EL (cell line): ENCODE data around the gene ZFR2.

Experiments used
- DNase-seq: peaks from one replicate; pipeline ENCODE4 v3.0.0-alpha.2; 2016

ZFR2 gene

GRCh38 chr19:3873151-3873550 is 4.3 kb upstream of the ZFR2 start:
- DNase-seq = no peak

GRCh38 chr19:3867971-3868769 is 668 bp downstream of the ZFR2 start:
- no peak for DNase-seq

- DNase-seq = no peak
These were observed 1.8 kb downstream of the ZFR2 start for GRCh38 chr19:3866910-3867638.

DNA sequence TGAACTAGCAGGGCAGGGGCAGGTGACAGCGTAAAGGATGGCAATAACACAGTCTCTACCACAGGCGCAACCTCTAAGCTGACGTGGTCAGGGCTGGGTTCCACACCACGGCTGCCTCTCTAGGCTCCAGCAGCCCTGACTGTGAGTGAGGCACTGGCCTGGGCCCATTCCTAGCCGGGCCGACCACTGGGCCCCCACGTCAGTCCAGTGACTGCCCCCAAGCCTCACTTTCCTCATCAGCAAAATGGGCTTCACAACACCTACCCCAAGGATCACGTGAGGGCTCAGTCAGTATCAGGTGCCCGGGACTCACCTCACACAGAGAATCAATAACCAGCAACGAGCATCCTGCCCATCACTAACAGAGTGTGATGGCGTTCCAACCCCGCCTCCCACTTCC is 5.2 kb downstream of the ZFR2 start:
- no peak for DNase-seq

DNA sequence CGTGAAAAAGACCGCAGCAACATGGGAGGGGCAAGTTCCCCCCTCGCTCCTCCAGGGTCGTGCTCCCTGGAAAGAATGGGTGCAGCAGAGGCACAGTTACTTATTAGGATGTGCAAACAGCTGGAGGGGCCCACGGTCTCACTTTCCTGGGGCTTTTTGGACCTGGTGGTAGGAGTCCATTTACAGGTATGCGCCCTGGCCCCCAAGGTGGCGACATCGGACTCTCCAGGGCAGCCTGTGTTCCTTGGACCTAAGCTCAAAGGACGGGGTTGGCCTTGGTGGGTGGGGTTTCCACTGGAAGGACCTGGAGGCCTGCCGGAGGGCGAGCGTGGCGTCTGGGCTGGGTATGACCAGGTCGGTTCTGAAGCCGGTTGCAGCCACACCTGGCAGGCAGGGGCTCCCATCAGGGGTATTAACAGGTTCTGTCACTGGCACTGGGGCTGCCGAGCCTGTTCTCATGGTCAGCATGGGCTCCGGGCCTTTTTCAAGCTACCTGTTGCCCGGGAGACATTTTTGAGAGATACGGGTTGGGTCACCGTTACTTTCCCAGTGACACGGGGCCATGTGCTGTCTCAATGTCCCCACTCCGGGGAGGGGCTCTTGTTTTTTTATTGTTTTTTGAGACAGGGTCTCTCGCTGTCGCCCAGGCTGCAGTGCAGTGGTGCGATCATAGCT is 5.9 kb downstream of the ZFR2 start:
- DNase-seq = no peak

DNA sequence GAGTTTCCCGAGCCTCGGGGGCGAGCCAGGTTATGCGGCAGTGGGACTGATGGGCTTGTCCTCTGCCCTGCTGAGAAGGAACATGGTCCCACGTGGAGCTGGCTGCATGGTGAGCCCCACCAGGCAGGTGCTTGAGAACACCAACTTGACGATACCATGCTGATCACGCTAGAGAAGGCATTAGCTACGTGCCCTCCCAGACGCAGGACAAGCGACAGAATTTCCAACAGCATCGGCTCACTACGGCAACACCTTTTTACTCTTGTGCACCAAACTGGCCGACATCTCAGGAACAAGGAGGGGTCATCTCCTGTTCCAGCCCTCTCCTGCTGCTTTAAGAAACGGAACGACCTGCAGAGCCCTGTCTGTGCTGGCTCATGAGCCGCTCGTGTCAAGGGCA is 8.3 kb downstream of the ZFR2 start:
- no peak for DNase-seq

DNA sequence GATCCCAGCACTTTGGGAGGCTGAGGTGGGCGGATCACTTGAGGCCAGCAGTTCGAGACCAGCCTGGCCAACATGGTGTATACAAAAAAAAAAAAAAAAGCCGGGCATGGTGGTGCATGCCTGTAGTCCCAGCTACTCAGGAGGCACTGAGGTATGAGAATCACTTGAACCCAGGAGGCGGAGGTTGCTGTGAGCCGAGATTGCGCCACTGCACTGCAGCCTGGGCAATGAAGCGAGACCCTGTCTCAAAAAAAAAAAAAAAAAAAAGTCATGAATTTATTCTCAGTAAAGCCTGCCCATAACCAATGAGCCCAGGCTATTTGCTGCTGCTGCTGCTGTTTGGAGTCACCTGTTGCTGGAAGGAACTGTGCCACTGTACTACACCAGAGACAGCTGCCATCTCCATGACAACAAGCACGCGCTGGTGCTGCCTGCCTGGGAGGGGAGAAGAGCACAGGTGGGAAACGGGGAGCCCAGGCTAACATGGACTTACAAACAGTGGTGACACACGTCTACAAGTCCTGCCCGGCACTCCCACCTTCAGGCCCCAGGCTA is 11.3 kb downstream of the ZFR2 start:
- no peak for DNase-seq

GRCh38 chr19:3855320-3855719 is 13.5 kb downstream of the ZFR2 start:
- DNase-seq = no peak

- DNase-seq = peak; percentile 94
These were observed 16.1 kb downstream of the ZFR2 start for GRCh38 chr19:3852614-3853254.

DNA sequence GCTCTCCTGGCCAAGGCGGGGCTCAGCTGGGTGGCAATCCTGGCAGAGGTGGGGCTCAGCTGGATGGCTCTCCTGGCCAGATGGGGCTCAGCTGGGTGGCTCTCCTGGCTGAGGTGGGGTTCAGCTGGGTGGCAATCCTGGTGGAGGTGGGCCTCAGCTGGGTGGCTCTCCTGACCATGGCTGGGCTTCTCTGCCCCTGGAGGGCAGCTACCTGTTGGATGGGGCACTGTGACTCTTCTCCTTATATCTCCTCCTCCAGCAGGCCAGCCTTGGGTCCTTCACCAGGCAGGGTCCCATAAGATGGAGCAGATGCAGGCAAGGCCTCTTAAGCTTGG is 16.7 kb downstream of the ZFR2 start:
- no peak for DNase-seq

DNA sequence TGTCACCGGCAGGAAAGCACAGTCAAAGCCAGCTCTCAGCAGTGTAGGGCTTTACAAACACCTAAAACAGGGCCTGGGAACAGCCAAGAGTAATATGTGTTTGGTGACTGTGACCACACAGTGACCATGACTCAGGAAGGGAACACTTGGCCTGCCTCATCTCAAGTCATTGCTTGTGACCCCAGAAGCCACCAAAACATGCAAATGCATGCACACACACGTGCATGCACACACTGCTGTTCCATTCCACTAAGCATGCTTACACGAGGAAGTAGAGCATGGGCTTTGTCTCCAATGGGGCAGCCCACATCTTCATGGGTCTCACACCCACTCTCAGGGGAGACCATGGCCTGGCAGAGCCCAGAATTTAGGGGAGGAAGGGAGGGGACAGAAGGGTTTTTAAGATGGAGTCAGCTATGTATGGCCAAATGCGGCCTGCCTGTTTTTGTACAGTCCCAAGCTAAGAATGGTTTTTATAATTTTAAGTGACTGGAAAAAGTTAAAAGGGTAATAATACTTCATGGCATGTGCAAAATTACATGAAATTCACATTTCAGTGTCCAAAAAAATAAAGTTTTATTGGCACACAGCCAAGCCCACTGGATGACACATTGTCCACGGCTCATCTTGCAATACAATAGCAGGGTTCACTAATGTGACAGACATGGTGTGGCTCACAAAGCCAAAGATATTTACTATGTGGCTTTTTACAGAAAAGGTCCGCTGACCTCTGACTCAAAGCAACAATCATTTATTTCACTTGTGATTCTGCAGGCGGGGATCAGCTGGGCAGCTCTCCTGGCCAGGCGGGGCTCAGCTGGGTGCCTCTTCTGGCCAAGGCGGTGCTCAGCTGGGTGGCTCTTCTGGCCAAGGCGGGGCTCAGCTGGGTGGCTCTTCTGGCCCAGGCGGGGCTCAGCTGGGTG is 17.3 kb downstream of the ZFR2 start:
- peak; percentile 23 for DNase-seq

DNA sequence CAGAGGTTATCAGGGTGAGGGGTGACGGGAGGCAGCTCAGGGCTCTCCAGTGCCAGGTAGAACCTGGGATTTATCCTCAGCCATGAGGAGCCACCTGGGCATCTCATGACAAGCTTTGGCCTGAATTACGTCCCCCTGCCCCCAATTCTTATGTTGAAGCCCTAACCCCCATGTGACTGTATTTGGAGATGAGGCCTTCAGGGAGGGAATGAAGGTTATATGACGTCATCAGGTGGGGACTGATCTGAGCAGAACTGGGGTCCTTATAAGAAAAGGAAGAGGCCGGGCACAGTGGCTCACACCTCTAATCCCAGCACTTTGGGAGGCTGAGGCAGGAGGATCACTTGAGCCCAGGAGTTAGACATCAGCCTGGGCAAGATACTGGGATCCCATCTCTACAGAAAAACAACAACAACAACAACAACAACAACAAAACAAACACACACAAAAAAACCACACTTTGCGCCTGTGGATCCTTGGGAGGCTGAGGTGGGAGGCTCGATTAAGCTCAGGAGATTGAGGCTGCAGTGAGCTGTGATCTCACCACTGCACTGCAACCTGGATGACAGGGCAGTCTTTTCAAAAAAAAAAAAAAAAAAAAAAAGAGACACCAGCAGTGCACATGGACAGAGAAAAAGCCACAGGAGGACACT is 18.4 kb downstream of the ZFR2 start:
- DNase-seq = no peak

GRCh38 chr19:3849787-3850186 is 19.1 kb downstream of the ZFR2 start:
- no peak for DNase-seq

DNA sequence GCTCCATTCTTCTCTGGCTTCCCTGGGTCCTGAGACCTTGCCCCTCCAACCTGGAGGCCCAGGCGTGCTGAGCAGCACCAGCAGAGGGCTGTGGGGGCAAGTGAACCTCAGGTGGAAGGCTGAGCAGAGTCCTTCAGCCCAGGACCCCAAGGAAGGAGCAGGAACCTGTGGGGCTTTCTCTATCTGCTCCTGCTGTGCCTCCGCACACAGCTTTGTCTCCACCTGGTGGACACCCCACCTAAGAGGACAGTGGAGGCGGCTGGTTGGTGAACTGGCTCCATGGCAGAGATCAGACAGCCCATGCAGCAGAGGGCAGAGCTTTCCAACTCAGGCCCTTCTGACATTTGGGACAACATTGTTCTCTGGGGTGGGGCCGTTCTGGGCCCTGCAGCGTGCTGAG is 19.7 kb downstream of the ZFR2 start:
- peak; percentile 45 for DNase-seq

GRCh38 chr19:3844596-3844995 is 24.2 kb downstream of the ZFR2 start:
- DNase-seq = peak; percentile 69

DNA sequence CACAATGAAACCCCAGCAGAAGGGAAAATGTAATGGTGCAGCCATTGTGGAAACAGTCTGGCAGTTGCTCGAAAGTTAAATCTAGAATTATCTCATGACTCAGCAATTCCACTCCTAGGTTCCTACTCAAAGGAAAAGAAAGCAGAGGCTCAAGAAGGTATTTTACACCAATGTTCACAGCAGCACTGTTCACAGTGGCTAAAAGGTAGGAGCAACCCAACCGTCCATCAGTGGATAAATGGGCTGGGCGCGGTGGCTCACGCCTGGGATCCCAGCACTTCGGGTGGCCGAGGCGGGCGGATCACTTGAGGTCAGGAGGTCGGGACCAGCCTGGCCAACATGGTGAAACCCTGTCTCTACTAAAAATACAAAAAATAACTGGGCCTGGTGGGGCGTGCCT is 25.9 kb downstream of the ZFR2 start:
- no peak for DNase-seq

DNA sequence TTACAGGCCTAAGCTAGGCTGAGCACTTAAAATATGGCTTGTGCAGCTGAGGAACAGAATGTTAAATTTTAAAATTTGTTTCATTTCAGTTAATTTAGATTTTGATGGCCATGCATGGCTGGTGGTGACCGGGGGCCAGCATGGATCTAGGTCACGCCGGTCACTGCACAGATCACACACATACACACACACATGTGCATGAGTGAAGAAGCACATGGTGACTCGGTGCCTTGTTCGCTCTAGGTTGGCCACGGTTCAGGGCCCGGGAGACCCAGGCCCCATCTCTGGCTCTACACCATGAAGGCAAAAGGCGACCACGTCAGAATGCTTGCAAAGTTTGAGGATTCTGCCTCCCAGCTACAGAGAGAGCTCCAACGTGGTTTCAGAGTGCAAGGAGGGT is 28.0 kb downstream of the ZFR2 start:
- no peak for DNase-seq

DNA sequence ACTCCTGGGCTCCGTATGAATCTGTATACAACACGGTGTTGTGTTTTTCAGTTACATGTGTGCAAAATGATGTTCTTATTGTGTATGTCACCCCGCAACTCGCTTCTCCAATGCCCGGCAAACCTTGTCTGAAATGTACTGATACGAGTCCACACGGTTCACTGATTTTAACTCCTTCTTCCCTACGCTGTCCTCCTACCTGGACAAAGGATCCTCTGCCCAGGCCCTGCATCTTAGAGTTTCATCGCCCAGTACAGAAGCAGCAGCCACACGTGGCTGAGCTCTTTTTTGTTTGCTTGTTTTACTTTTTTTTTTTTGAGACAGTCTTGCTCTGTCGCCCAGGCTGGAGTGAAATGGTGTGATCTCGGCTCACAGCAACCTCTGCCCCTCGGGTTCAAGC is 28.9 kb downstream of the ZFR2 start:
- DNase-seq = no peak

GRCh38 chr19:3838661-3839060 is 30.2 kb downstream of the ZFR2 start:
- no peak for DNase-seq

- no peak for DNase-seq
These were observed 30.9 kb downstream of the ZFR2 start for GRCh38 chr19:3837922-3838321.

- DNase-seq = no peak
These were observed 31.5 kb downstream of the ZFR2 start for GRCh38 chr19:3837332-3837731.

GRCh38 chr19:3836887-3837286 is 32.0 kb downstream of the ZFR2 start:
- DNase-seq = no peak
